H9 (cell line): ENCODE results near the gene EIF4E. TPM values are rescaled to one million over a fixed set of nuclear protein-coding genes. Genes with fewer than 3 reads are reported as not detected.

Experiments used
- DNase-seq: peaks from one replicate; pipeline ENCODE4 v3.0.0-alpha.2; 2017
- H2AFZ ChIP-seq: one replicate; pipeline ENCODE4 v1.6.1; 2013; ENCODE audit warnings: mild to moderate bottlenecking, low read length, control low read depth, moderate library complexity
- H2AK5ac ChIP-seq: 2 replicates; pipeline ENCODE4 v1.6.1; 2013; ENCODE audit warnings: low read length, control low read depth, mixed read lengths; ENCODE audit not compliant: insufficient read length
- H2BK120ac ChIP-seq: one replicate; pipeline ENCODE4 v1.6.1; 2013; ENCODE audit warnings: low read depth, mild to moderate bottlenecking, low read length, control low read depth, inconsistent platforms; ENCODE audit not compliant: poor library complexity, severe bottlenecking
- H2BK12ac ChIP-seq: 2 replicates; pipeline ENCODE4 v1.6.1; 2013; ENCODE audit warnings: low read length, control low read depth, mixed read lengths, low read depth; ENCODE audit not compliant: insufficient read length
- H2BK15ac ChIP-seq: 2 replicates; pipeline ENCODE4 v1.6.1; 2013; ENCODE audit warnings: low read depth, low read length, control low read depth
- H2BK20ac ChIP-seq: one replicate; pipeline ENCODE4 v1.6.1; 2013; ENCODE audit warnings: low read depth, mild to moderate bottlenecking, low read length, control low read depth, inconsistent platforms; ENCODE audit not compliant: poor library complexity, severe bottlenecking
- H2BK5ac ChIP-seq: 2 replicates; pipeline ENCODE4 v1.6.1; 2013; ENCODE audit warnings: low read length, control low read depth, mixed read lengths; ENCODE audit not compliant: insufficient read length
- H3K14ac ChIP-seq: 2 replicates; pipeline ENCODE4 v1.6.1; 2013; ENCODE audit warnings: low read length, control low read depth; ENCODE audit not compliant: insufficient read depth
- H3K18ac ChIP-seq: 2 replicates; pipeline ENCODE4 v1.6.1; 2013; ENCODE audit warnings: low read depth, mild to moderate bottlenecking, mixed read lengths, low read length, control low read depth; ENCODE audit not compliant: insufficient read length
- H3K23ac ChIP-seq: 2 replicates; pipeline ENCODE4 v1.6.1; 2013; ENCODE audit warnings: low read length, control low read depth, mixed read lengths, low read depth; ENCODE audit not compliant: insufficient read length
- H3K23me2 ChIP-seq: 2 replicates; pipeline ENCODE4 v1.6.1; 2013; ENCODE audit warnings: low read depth, mild to moderate bottlenecking, mixed read lengths, low read length, control low read depth; ENCODE audit not compliant: insufficient read length, poor library complexity, severe bottlenecking
- H3K27ac ChIP-seq: 2 replicates; pipeline ENCODE4 v1.5.1; 2013; ENCODE audit warnings: low read length, control low read depth, mixed read lengths, low read depth; ENCODE audit not compliant: insufficient read length
- H3K27me3 ChIP-seq: 2 replicates; pipeline ENCODE4 v1.6.1; 2013; ENCODE audit warnings: low read length, control low read depth, inconsistent platforms; ENCODE audit not compliant: insufficient read depth
- H3K4ac ChIP-seq: 2 replicates; pipeline ENCODE4 v1.6.1; 2013; ENCODE audit warnings: low read depth, mild to moderate bottlenecking, control low read depth, inconsistent platforms, low read length, moderate library complexity
- H3K4me1 ChIP-seq: 2 replicates; pipeline ENCODE4 v1.6.1; 2013; ENCODE audit warnings: low read length, control low read depth, inconsistent platforms; ENCODE audit not compliant: insufficient read depth
- H3K4me2 ChIP-seq: 2 replicates; pipeline ENCODE4 v1.6.1; 2013; ENCODE audit warnings: low read length, control low read depth, mixed read lengths; ENCODE audit not compliant: insufficient read length, insufficient read depth
- H3K56ac ChIP-seq: 2 replicates; pipeline ENCODE4 v1.6.1; 2013; ENCODE audit warnings: low read depth, mild to moderate bottlenecking, mixed read lengths, low read length, control low read depth; ENCODE audit not compliant: insufficient read length
- H3K79me1 ChIP-seq: 2 replicates; pipeline ENCODE4 v1.6.1; 2013; ENCODE audit warnings: low read depth, mild to moderate bottlenecking, moderate library complexity, low read length, control low read depth, inconsistent platforms; ENCODE audit not compliant: insufficient read depth, poor library complexity, severe bottlenecking
- H3K79me2 ChIP-seq: 2 replicates; pipeline ENCODE4 v1.6.1; 2013; ENCODE audit warnings: low read length, control low read depth, inconsistent platforms; ENCODE audit not compliant: insufficient read depth
- H3K9ac ChIP-seq: 2 replicates; pipeline ENCODE4 v1.6.1; 2013; ENCODE audit warnings: low read length, control low read depth, mixed read lengths; ENCODE audit not compliant: insufficient read length; ENCODE audit errors: extremely low read depth
- H3K9me3 ChIP-seq: one replicate; pipeline ENCODE4 v1.6.1; 2013; ENCODE audit warnings: low read depth, low read length, inconsistent platforms; ENCODE audit not compliant: control insufficient read depth
- H3T11ph ChIP-seq: one replicate; pipeline ENCODE4 v1.6.1; 2013; ENCODE audit warnings: mild to moderate bottlenecking, low read length, control low read depth, inconsistent platforms
- H4K20me1 ChIP-seq: one replicate; pipeline ENCODE4 v1.6.1; 2013; ENCODE audit not compliant: control insufficient read depth, insufficient read length, insufficient read depth
- H4K5ac ChIP-seq: 2 replicates; pipeline ENCODE4 v1.6.1; 2013; ENCODE audit warnings: low read depth, mild to moderate bottlenecking, mixed read lengths, low read length, control low read depth; ENCODE audit not compliant: insufficient read length
- H4K8ac ChIP-seq: replicated peaks from 2 replicates; pipeline ENCODE4 v1.6.1; 2013; ENCODE audit warnings: low read length, control low read depth, mixed read lengths, low read depth; ENCODE audit not compliant: insufficient read length
- H4K91ac ChIP-seq: 2 replicates; pipeline ENCODE4 v1.6.1; 2013; ENCODE audit warnings: low read depth, mild to moderate bottlenecking, moderate library complexity, mixed read lengths, low read length, control low read depth; ENCODE audit not compliant: insufficient read length
- H3K27ac Mint-ChIP-seq, 3 experiments: 2 replicates in 2 of 3; 3 replicates in 1 of 3; pipeline ENCODE4 v1.8.0; 2020 to 2021; ENCODE audit warnings: mixed read lengths in 3 of 3, mild to moderate bottlenecking in 1 of 3, moderate library complexity in 1 of 3
- H3K27me3 Mint-ChIP-seq: 2 replicates; pipeline ENCODE4 v1.8.0; 2021; ENCODE audit warnings: low read depth, mild to moderate bottlenecking, moderate library complexity, mixed read lengths
- H3K36me3 Mint-ChIP-seq, 3 experiments: 2 replicates in 2 of 3; 3 replicates in 1 of 3; pipeline ENCODE4 v1.8.0; 2020 to 2021; ENCODE audit warnings: low read depth in 3 of 3, mixed read lengths in 3 of 3; ENCODE audit not compliant: insufficient read depth in 1 of 3
- H3K4me1 Mint-ChIP-seq, 2 experiments: 2 replicates each; pipeline ENCODE4 v1.8.0; 2020; ENCODE audit warnings: mixed read lengths in 2 of 2
- H3K4me3 Mint-ChIP-seq, 2 experiments: 2 replicates in 1 of 2; 3 replicates in 1 of 2; pipeline ENCODE4 v1.8.0; 2020 to 2021; ENCODE audit warnings: mild to moderate bottlenecking in 2 of 2, mixed read lengths in 2 of 2, moderate library complexity in 1 of 2
- H3K9me3 Mint-ChIP-seq, 2 experiments: 2 replicates in 1 of 2; 3 replicates in 1 of 2; pipeline ENCODE4 v1.8.0; 2020; ENCODE audit warnings: mild to moderate bottlenecking in 2 of 2, mixed read lengths in 2 of 2, moderate library complexity in 1 of 2
- WGBS: extraction: QIAGEN DNeasy Blood & Tissue Kit; methylation state at CpG from one replicate; pipeline ENCODE4 v1.1.7; 2013; ENCODE audit warnings: missing lambda C conversion rate, low lambda C conversion rate, mixed read lengths; ENCODE audit not compliant: insufficient read length; ENCODE audit errors: extremely low coverage; 5-methylcytosine and 5-hydroxymethylcytosine counted together
- total RNA-seq: library from RNA; stranded (reverse); gene quantifications from 2 replicates; pipeline ENCODE4 v1.2.1, GENCODE V29; 2021
- TF ChIP-seq, protein P1 (sequence below): fragments of 200-600 bp; sonication (generic); conservative IDR thresholded peaks from 3 replicates; pipeline ENCODE4 v1.8.0; 2021; ENCODE audit warnings: antibody characterized with exemption, mild to moderate bottlenecking

EIF4E gene
- total RNA-seq, 1 experiment from 2014 or later = 163 TPM

DNA sequence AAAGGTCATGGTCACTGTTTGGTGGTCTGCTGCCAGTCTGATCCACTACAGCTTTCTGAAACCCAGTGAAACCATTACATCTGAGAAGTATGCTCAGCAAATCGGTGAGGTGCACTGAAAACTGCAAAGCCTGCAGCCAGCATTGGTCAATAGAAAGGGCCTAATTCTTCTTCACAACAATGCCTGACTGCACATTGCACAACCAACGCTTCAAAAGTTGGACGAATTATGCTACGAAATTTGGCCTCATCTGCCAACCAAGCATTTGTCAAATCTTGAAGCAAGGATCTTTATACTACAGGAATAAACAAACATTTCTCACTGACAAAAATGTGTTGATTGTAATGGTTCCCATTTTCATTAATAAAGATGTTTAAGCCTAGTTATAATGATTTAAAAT, 90.4 kb downstream of the EIF4E start:
- H3K27me3 Mint-ChIP-seq = no peaks in the 10 kb centered on the region
- WGBS = no CpG with 5 or more reads among the region's 4 CpGs
- no peak overlapping the region for H3K4me3 Mint-ChIP-seq
- Histone ChIP-seq H2BK12ac (no peak overlapping the region), H4K91ac (no peak overlapping the region), H2BK120ac (no peak overlapping the region), H3K14ac (no peak overlapping the region), H3K56ac (no peak overlapping the region), H3K4me1 (no peaks in the 10 kb centered on the region), H3K23me2 (no peaks in the 10 kb centered on the region), H2AFZ (no peak overlapping the region), H3K27me3 (no peaks in the 10 kb centered on the region), H2AK5ac (no peak overlapping the region), H4K5ac (no peak overlapping the region), H2BK5ac (no peak overlapping the region), H3K4me2 (no peak overlapping the region), H3K79me1 (no peaks in the 10 kb centered on the region), H4K20me1 (no peaks in the 10 kb centered on the region), H3K4ac (no peak overlapping the region), H2BK20ac (no peak overlapping the region), H2BK15ac (no peak overlapping the region), H3T11ph (no peak overlapping the region), H3K27ac (no peak overlapping the region), H3K79me2 (no peaks in the 10 kb centered on the region), H3K9me3 (no peaks in the 10 kb centered on the region), H4K8ac (no peak overlapping the region), H3K23ac (no peak overlapping the region), H3K18ac (no peak overlapping the region), H3K9ac (no peak overlapping the region)
- peaks cover 3 to 4% of the 10 kb centered on the region in 2 experiments; a peak in 2 of 4 replicates for H3K4me1 Mint-ChIP-seq
- no peak overlapping the region for H3K27ac Mint-ChIP-seq
- peaks cover 19 to 20% of the 10 kb centered on the region in 2 experiments for H3K9me3 Mint-ChIP-seq
- H3K36me3 Mint-ChIP-seq = peaks cover 7 to 24% (median 12%) of the 10 kb centered on the region in 3 experiments; a peak in 5 of 7 replicates
- no peak for DNase-seq
- TF ChIP-seq, protein P1, sequence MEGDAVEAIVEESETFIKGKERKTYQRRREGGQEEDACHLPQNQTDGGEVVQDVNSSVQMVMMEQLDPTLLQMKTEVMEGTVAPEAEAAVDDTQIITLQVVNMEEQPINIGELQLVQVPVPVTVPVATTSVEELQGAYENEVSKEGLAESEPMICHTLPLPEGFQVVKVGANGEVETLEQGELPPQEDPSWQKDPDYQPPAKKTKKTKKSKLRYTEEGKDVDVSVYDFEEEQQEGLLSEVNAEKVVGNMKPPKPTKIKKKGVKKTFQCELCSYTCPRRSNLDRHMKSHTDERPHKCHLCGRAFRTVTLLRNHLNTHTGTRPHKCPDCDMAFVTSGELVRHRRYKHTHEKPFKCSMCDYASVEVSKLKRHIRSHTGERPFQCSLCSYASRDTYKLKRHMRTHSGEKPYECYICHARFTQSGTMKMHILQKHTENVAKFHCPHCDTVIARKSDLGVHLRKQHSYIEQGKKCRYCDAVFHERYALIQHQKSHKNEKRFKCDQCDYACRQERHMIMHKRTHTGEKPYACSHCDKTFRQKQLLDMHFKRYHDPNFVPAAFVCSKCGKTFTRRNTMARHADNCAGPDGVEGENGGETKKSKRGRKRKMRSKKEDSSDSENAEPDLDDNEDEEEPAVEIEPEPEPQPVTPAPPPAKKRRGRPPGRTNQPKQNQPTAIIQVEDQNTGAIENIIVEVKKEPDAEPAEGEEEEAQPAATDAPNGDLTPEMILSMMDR = no peak
